ENCODE data around the gene SLX9.

SLX9 gene

DNA sequence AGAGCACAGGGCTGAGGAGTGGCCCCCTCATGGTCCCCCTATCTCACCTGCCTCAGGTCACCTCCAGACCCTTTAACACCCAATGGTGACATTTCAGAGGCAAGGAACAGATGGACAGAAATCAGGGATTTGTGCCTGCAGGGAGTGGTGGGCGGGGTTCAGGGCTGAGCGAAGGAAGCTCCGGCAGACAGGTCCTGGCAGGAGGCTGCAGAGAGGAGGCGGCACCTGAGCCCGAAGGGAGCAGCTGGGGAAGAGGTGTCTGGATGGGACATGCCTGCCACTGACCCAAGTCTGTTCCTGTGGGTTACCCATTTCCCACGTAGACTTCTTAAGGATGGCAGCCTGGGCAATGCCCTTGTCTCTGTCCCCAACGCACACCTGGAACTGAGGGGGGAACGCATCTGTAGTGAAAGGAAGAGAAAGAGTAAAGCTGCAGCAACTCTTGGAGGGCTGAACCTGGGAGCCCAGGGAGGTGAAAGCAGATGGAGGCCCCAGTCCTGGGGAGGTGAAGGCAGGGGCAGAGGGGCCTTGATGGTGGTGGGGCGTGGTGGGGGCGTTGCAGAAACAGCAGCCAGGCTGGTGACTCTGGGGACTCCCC lies 72.9 kb downstream of the SLX9 start:
- no peak for DNase-seq (ENCODE audit: low spot score)
- TF ChIP-seq, protein P1, sequence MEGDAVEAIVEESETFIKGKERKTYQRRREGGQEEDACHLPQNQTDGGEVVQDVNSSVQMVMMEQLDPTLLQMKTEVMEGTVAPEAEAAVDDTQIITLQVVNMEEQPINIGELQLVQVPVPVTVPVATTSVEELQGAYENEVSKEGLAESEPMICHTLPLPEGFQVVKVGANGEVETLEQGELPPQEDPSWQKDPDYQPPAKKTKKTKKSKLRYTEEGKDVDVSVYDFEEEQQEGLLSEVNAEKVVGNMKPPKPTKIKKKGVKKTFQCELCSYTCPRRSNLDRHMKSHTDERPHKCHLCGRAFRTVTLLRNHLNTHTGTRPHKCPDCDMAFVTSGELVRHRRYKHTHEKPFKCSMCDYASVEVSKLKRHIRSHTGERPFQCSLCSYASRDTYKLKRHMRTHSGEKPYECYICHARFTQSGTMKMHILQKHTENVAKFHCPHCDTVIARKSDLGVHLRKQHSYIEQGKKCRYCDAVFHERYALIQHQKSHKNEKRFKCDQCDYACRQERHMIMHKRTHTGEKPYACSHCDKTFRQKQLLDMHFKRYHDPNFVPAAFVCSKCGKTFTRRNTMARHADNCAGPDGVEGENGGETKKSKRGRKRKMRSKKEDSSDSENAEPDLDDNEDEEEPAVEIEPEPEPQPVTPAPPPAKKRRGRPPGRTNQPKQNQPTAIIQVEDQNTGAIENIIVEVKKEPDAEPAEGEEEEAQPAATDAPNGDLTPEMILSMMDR (IDR thresholded peaks at IDR 0.05; ENCODE audit: borderline replicate concordance, control extremely low read depth, extremely low read depth, insufficient read depth, missing control alignments) = no peak
- in situ Hi-C loops (cut with MboI; ENCODE audit: low sequenced_read_pairs, unreplicated experiment) = no loop called here

DNA sequence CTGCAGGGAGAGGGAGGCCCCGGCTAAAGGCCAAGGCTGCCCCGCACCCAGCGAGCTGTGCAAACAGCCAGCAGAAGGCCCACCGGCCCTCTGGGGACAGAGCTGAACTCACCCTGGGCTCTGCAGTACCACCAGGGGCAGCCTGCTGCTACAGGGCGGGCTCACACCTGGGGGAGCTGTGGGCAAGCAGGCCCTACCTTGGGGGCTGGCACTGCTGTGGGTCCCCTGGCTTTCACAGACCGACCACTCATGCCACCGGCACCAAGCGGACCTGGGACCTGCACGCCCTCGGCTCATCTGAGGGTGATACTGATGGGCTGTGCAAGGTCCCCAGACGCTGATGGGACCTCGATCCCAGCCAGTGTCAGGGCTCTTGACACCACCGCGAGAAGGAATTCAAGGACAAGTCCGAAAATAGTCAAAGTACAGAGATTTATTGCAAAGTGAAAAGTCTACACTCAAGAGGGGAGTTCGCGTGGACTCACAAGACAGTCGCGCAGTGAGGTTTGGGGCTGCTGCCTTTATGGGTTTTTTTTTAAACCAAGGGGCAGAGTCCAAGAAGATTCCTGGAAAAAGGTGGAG lies 73.5 kb downstream of the SLX9 start:
- in situ Hi-C loops (cut with MboI; ENCODE audit: low sequenced_read_pairs, unreplicated experiment) = no loop called here
- TF ChIP-seq, protein P1 (IDR thresholded peaks at IDR 0.05; ENCODE audit: borderline replicate concordance, control extremely low read depth, extremely low read depth, insufficient read depth, missing control alignments) = no peak
- DNase-seq (ENCODE audit: low spot score) = no peak

DNA sequence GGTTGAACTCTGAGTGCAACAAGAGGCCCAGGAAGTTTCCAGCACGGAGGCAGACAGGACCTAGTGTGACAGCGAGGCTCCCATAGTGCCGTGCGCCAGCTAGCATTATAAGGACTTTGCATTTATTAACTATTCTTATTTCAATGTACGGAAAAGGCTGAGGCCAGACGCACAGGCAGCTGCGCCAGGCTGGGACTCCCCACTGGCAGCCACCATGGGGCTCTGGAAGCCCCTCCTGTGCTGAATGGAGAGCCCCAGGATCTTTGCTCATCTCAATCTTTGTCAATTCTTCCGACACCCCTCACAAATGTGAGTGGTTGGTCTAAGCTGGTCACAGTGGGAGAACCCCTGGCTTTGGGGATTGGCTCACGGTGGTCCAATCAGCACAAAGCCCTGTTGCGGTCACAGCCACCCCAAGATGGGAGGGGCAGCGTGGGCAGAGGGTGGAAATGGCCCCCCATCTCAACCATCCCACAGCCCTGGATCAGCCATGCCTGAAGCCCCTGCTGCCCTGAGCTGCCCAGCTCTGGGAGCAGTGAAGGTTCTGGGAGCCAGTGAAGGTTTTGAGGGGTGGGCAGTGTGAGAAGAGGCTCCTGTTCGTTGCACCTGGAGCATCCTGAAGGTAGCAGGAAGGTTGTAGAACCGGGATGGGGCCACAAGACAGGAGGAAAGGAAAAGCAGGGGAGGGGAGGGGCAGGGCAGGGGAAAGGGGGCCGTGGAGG lies 75.1 kb downstream of the SLX9 start:
- TF ChIP-seq, protein P1 (IDR thresholded peaks at IDR 0.05; ENCODE audit: borderline replicate concordance, control extremely low read depth, extremely low read depth, insufficient read depth, missing control alignments) = no peak
- in situ Hi-C loops (cut with MboI; ENCODE audit: low sequenced_read_pairs, unreplicated experiment) = no loop called here
- DNase-seq (ENCODE audit: low spot score) = no peak

DNA sequence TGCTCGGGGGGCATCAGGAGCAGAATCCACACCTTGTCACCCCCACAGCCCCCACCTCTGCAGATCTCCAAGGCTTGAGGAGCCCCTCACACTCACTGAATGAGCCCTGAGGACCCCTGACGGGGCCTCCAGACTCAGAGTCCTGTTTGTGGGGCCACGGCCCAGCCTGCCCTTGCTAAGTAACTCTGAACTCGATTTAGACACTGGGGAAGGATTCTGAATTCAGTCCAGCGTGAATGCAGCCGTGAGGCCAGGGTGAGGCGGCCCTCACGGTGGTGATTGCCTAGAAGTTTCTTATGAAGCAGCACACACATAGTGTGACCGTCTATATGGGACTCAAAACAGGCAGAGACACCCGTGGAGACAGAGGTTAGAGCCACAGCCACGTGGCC lies 75.6 kb downstream of the SLX9 start:
- in situ Hi-C loops (cut with MboI; ENCODE audit: low sequenced_read_pairs, unreplicated experiment) = no loop called here
- TF ChIP-seq, protein P1 (IDR thresholded peaks at IDR 0.05; ENCODE audit: borderline replicate concordance, control extremely low read depth, extremely low read depth, insufficient read depth, missing control alignments) = no peak
- DNase-seq (ENCODE audit: low spot score) = no peak

DNA sequence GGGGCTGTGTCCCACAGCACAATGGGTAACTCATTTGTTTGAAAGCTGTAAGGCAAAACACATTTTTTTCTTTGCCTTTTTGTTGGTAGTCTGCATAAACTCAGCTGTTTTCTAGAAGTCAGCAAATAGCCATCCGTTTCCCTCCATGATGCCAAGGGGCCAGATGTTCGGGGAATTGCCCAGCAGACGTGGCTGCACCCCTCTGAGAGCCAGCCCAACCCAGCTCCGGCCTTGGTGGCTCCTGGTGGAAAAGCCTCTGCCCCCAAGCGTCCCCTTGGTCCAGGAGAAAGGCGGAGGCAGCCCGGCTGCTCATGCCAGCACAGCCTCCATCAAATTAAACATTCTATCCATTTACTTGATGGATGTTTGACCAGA lies 76.2 kb downstream of the SLX9 start:
- in situ Hi-C loops (cut with MboI; ENCODE audit: low sequenced_read_pairs, unreplicated experiment) = no loop called here

DNA sequence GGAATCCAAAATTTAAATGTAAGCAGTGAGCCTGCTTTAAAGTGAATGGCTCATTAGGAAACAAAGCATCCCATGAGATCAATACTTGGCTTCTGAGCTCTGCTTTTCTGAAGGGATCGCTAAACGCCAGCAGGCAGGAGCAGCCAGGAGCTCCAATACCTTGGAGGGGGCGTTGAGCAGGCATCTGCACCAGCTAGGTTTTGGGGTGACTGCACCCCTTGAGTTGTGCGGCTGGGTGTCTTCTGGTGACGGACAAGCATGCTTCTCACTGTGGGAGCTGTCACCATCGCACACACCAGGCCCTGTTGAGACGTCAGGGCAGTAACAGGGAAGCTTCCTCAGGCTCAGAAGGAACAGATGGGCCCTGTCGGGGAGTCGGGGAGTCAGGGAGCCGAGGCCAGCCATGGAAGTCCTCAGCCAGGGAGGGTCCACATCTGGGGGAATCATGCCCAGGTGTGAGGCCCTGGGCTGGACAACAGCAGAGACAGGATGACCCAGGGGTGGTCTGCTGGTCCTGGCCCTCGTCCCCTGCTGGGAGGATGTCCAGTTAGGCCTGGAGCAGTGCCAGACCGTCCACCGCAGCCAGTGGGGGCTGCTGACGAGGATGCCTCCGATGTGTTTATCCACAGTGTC lies 76.7 kb downstream of the SLX9 start:
- in situ Hi-C loops (cut with MboI; ENCODE audit: low sequenced_read_pairs, unreplicated experiment) = no loop called here
- TF ChIP-seq, protein P1 (IDR thresholded peaks at IDR 0.05; ENCODE audit: borderline replicate concordance, control extremely low read depth, extremely low read depth, insufficient read depth, missing control alignments) = no peak
- no peak for DNase-seq (ENCODE audit: low spot score)

More for the DNA sequence above, 76.2 kb downstream of the SLX9 start:
- DNase-seq (ENCODE audit: low spot score) = no peak
- TF ChIP-seq, protein P1 (IDR thresholded peaks at IDR 0.05; ENCODE audit: borderline replicate concordance, control extremely low read depth, extremely low read depth, insufficient read depth, missing control alignments) = no peak

Measured in GM13976 (cell line).